H1 (cell line): ENCODE measurements around the gene COX5B.
"Not testable (repeated sequence)": the region's sequence is repeated elsewhere in the genome, so short reads cannot be mapped to it uniquely, and the experiment has no call there.

Experiments used
- CTCF ChIP-seq, 3 experiments: IDR thresholded peaks; 1 replicate in 2 of 3; 2 replicates in 1 of 3; pipeline versions ENCODE4 v1.5.1 to v1.6.1; 2011; ENCODE audit warnings: low read length in 3 of 3, mild to moderate bottlenecking in 3 of 3, inconsistent platforms in 2 of 3, low read depth in 1 of 3, moderate library complexity in 1 of 3; ENCODE audit not compliant: insufficient read depth in 1 of 3; ENCODE audit errors: control extremely low read depth in 1 of 3
- EZH2 ChIP-seq: fragments of 200-600 bp; sonication (generic); IDR thresholded peaks from 2 replicates; pipeline ENCODE4 v1.7.1; 2012; ENCODE audit warnings: low read depth, mild to moderate bottlenecking, moderate library complexity, low read length, inconsistent platforms; ENCODE audit not compliant: severe bottlenecking
- POLR2A ChIP-seq, 2 experiments: IDR thresholded peaks; 1 replicate in 1 of 2; 2 replicates in 1 of 2; pipeline ENCODE4 v1.6.1; 2011; ENCODE audit warnings: low read depth in 2 of 2, low read length in 2 of 2, mild to moderate bottlenecking in 2 of 2; ENCODE audit errors: control extremely low read depth in 1 of 2

- not testable (repeated sequence) for TF ChIP-seq CTCF (IDR thresholded peaks at IDR 0.05; ENCODE audit: control extremely low read depth in 1 of 3, insufficient read depth in 1 of 3, low read depth in 1 of 3, low read length in 3 of 3); EZH2; POLR2A (IDR thresholded peaks at IDR 0.05; ENCODE audit: control extremely low read depth in 1 of 2, low read depth in 2 of 2, low read length in 2 of 2)
Observed at GRCh38 chr2:97622976-97623375, 22.9 kb upstream of the COX5B start.
